Astrocyte of the spinal cord (primary cell): ENCODE results near the gene EHF.

Experiments
- DNase-seq: peaks from one replicate; pipeline ENCODE4 v3.0.0; 2011; ENCODE audit warnings: low read depth, low spot score
- H3K4me3 ChIP-seq: 2 replicates; pipeline ENCODE4 v1.5.1; 2011; ENCODE audit warnings: low read depth, mild to moderate bottlenecking, low read length, moderate library complexity
- in situ Hi-C: cut with HindIII; loops from 2 replicates; pipeline ENCODE4 v1.10.0; 2017; ENCODE audit warnings: low sequenced_read_pairs
- TF ChIP-seq, protein P1 (sequence below): IDR thresholded peaks from 2 replicates; pipeline ENCODE4 v1.5.1; 2012; ENCODE audit warnings: low read depth, mild to moderate bottlenecking, low read length, inconsistent platforms

The EHF gene

DNA sequence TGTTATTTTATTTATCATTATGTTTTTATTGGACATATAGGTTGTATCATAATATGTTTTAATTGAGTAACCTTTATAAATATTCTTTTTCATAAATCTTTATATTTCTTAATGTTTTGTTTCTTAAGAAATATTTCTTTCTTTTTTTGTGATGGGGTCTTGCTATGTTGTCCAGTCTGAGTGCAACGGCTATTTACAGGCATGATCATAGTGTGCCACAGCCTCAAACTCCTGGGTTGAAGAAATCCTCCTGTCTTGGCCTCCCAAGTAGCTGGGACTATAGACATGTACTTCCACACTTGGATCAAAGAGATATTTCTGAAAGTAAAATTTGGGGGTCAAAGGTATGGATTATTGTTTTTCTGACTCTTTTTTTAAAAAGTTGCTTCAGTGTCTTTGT, 53.1 kb downstream of the EHF start:
- H3K4me3 ChIP-seq = no peak overlapping the region
- TF ChIP-seq, protein P1, sequence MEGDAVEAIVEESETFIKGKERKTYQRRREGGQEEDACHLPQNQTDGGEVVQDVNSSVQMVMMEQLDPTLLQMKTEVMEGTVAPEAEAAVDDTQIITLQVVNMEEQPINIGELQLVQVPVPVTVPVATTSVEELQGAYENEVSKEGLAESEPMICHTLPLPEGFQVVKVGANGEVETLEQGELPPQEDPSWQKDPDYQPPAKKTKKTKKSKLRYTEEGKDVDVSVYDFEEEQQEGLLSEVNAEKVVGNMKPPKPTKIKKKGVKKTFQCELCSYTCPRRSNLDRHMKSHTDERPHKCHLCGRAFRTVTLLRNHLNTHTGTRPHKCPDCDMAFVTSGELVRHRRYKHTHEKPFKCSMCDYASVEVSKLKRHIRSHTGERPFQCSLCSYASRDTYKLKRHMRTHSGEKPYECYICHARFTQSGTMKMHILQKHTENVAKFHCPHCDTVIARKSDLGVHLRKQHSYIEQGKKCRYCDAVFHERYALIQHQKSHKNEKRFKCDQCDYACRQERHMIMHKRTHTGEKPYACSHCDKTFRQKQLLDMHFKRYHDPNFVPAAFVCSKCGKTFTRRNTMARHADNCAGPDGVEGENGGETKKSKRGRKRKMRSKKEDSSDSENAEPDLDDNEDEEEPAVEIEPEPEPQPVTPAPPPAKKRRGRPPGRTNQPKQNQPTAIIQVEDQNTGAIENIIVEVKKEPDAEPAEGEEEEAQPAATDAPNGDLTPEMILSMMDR = no peak
- DNase-seq = no peak
- in situ Hi-C loops = no loop called here

DNA sequence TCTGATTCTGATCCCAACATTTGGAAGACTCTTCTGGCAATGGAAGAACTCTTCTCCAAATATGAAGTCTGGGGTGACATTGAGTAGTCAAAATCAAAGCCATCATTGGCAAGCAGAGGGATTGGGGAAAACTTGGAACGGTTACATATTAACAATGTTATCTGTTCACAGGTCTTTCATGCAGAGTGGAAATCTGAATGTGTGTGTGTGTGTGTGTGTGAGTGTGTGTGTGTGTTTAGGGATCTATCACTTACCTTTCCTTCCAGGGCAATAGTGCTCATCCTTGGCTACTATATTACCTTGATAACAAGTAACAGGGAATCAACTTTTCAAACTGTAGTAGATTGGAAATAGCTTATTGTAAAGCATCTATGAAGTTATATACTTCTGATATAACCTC, 55.3 kb downstream of the EHF start:
- in situ Hi-C loops = no loop called here
- TF ChIP-seq, protein P1 = no peak
- no peak for DNase-seq
- no peak overlapping the region for H3K4me3 ChIP-seq

DNA sequence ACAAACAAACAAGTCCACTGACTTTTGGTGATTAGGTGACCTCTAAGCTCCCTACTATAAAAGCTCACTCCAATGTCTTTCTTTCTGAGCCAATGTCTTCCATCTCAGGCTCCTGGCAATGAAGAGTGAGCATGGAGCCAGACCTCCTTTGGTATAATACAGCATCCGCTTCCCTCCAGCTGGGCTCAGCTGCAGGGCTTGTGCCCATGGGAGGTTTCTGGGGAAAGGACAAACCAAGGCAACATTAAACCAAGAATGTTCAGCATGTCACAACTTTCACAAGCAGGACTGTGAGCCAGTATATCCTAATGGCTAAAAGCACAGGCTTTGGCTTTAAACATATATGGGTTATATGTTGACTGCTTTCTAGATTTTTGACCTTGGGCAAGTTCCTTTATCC, 58.8 kb downstream of the EHF start:
- DNase-seq = no peak
- no peak overlapping the region for H3K4me3 ChIP-seq
- in situ Hi-C loops = no loop called here
- TF ChIP-seq, protein P1 = no peak

DNA sequence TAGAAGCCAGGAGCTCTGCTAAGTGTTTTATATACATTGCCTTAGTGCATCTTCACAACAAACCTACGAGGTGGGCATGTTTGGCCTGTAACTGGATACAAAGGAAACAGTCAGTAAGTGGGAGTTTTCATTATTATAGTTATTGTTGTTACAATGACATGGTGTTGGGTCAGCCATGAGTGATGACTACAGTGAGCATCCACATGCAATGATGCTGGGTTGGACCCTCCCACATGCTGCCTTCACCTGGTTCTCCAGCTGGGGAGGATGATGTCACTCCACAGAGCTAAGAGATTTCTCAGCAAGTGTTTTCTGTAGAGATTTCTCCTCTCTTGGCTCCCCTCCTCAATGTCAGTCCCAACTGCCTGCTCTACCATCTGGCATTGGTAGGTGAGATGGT, 59.3 kb downstream of the EHF start:
- H3K4me3 ChIP-seq = no peak overlapping the region
- TF ChIP-seq, protein P1 = no peak
- in situ Hi-C loops = no loop called here
- DNase-seq = no peak

DNA sequence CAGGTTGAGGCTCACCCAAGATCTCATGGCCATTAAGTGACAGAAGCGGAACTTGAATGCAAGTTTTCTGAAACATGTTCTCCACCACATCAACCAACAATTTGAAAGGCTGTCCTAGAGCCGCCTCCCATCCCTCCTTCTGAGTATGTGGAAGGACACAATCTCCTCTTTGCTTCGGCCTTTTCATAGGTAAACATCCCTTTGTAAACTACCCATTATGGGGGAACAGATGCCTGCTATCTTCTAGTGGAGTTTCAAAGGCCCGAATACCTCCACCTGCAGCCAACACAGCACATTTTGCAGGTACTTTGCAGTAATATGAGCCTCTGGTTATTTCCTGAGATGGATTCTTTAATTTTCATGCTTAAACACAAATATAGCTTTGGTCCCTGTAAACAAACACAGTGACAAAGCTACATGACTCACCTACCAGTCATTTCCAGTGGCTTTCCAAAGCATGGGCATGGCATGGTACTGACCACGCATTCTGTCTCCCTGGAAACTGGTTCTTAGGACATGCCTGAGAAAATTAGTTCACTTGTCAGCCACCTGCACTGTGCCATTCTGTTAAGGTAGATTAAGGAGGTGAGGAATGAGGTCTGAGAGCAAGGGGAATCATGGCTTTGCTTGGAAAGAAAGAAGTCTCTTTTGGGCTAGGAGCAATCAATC, 60.2 kb downstream of the EHF start:
- TF ChIP-seq, protein P1 = no peak
- no peak overlapping the region for H3K4me3 ChIP-seq
- in situ Hi-C loops = no loop called here
- DNase-seq = peak; percentile 35

DNA sequence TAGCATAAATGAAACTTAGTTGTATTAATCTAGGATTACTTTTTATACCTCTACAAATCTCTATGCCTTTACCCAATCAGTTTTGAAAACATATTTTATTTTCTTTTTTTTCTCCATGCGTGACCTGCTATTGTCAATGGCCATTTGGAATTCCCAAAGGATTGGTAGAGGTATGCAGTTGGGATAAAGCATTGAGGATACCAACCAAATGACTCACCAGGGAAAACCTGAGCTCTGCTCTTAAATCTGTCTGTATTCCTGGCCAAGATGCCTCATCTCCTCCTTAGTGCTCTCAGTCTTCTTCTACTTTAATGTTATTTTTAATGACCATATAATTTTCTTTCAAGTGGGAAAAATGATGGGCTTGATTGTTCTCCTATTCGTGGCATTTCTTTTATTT, 61.9 kb downstream of the EHF start:
- TF ChIP-seq, protein P1 = no peak
- no peak for DNase-seq
- no peak overlapping the region for H3K4me3 ChIP-seq
- in situ Hi-C loops = no loop called here
